Sigmoid colon (tissue), 7 donors: ENCODE measurements around the gene KDM5C. TPM values are rescaled to one million over a fixed set of nuclear protein-coding genes. Genes with fewer than 3 reads are reported as not detected.

ENCODE experiments used
- DNase-seq: peaks from one replicate; pipeline ENCODE4 v3.0.0-alpha.2; 2019
- H3K27ac ChIP-seq, 4 donors: fragments of 200-600 bp; sonication (generic); one replicate each; pipeline ENCODE4 v1.5.1; 2016 to 2019; ENCODE audit warnings: mild to moderate bottlenecking in 1 of 4
- H3K27me3 ChIP-seq, 3 donors: fragments of 200-600 bp; sonication (generic); one replicate each; pipeline ENCODE4 v1.5.1; 2019; ENCODE audit warnings: mild to moderate bottlenecking in 1 of 3
- H3K36me3 ChIP-seq, 4 donors: fragments of 200-600 bp; sonication (generic); one replicate each; pipeline ENCODE4 v1.5.1; 2016 to 2019
- H3K4me1 ChIP-seq, 4 donors: fragments of 200-600 bp; sonication (generic); one replicate each; pipeline ENCODE4 v1.5.1; 2017 to 2019
- H3K4me3 ChIP-seq, 4 donors: fragments of 200-600 bp; sonication (generic); one replicate each; pipeline ENCODE4 v1.5.1; 2017 to 2019; ENCODE audit warnings: mild to moderate bottlenecking in 2 of 4, moderate library complexity in 1 of 4
- H3K9me3 ChIP-seq, 4 donors: fragments of 200-600 bp in 3 of 4; sonication (generic) in 3 of 4; one replicate each; pipeline versions ENCODE4 v1.5.1 to v1.6.1; 2013 to 2019
- EP300 ChIP-seq, 4 donors: sonication (generic); formaldehyde crosslinking; IDR thresholded peaks; one replicate each; pipeline ENCODE4 v1.6.1; 2017; ENCODE audit warnings: antibody characterized with exemption in 4 of 4
- POLR2A ChIP-seq, 2 donors: fragments of 450-650 bp; IDR thresholded peaks; one replicate each; pipeline ENCODE4 v1.6.1; 2016; ENCODE audit warnings: antibody characterized with exemption in 2 of 2, mild to moderate bottlenecking in 2 of 2, moderate library complexity in 2 of 2
- POLR2AphosphoS5 ChIP-seq, 4 donors: sonication (generic); formaldehyde crosslinking; IDR thresholded peaks; one replicate each; pipeline ENCODE4 v1.6.1; 2017; ENCODE audit warnings: antibody characterized with exemption in 4 of 4
- WGBS, 2 donors: extraction: QIAGEN DNeasy Blood & Tissue Kit; methylation state at CpG; one replicate each; pipeline ENCODE4 v1.1.7; 2013; 5-methylcytosine and 5-hydroxymethylcytosine counted together
- intact Hi-C: fragments of 100-400 bp; cut with DNase I; formaldehyde crosslinking; loops from one replicate; pipeline ENCODE4 v1.15.1; 2023
- polyA plus RNA-seq, 3 donors: library from polyadenylated mRNA; stranded (reverse); fragments of 200-250 nt; gene quantifications; one replicate each; pipeline ENCODE4 v1.2.3, GENCODE V29; 2013
- total RNA-seq, 4 donors: library from RNA; depleted of rRNA; stranded (reverse); fragments of >200 nt; gene quantifications; one replicate each; pipeline ENCODE4 v1.1.0, GENCODE V29; 2016
- TF ChIP-seq, protein P1 (sequence below), 4 experiments: fragments of 450-650 bp in 3 of 4; fragments of 200-600 bp in 1 of 4; IDR thresholded peaks; one replicate each; pipeline ENCODE4 v1.5.1; 2016 to 2019; ENCODE audit warnings: antibody characterized with exemption in 4 of 4, mild to moderate bottlenecking in 3 of 4, moderate library complexity in 2 of 4
- donor health status: healthy with polysubstance abuse.
- donor health status: Bipolar disorder and iron deficiency.
- donor health status: healthy.

The KDM5C gene
- total and polyA plus RNA-seq, 7 donors, result 15.6 to 73.4 (median 42.1) TPM

GRCh38 chrX:53262189-53262917 lies 37.3 kb upstream of the KDM5C start:
- 88% methylated on average over 7 of the region's 7 CpGs for WGBS, 2 donors
- DNase-seq, result peak; percentile 47
- no peak overlapping the region for H3K27ac ChIP-seq

DNA sequence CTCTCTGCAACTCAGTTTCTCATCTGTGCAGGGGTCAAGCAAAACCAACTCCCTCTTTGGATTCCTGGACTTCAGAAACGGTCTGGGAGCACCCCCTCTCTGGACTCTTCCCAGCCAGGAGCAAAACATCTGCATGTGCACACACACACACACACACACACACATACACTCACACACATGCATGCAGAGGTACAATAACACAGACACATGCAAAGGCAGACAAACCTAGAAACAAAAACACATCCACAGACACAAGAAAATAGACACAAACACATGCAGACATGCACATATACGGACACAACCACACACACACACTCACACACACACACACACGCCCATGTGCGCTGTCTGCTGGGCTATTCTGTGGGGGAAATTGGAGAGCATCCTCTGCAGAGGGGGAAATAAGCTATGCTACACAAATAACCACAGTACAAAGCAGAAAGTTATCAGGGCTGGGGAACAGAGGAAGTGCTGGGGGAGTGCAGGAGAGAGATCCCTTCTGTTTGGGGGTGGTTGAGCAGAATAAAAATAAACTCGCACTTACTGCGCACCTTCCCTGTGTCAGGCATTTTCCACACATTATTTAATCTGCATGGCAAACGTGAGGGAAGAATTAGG lies 36.5 kb upstream of the KDM5C start:
- Histone ChIP-seq H3K36me3 (no peaks in the 10 kb centered on the region), H3K4me1 (no peaks in the 10 kb centered on the region), H3K4me3 (no peak overlapping the region), H3K27me3 (no peaks in the 10 kb centered on the region), H3K9me3 (no peaks in the 10 kb centered on the region), H3K27ac (no peak overlapping the region)
- WGBS, 2 donors, result 38 to 79% methylated on average over 7 of the region's 7 CpGs
- TF ChIP-seq POLR2AphosphoS5 (IDR thresholded peaks at IDR 0.05) (no peak), EP300 (IDR thresholded peaks at IDR 0.05) (no peak), POLR2A (IDR thresholded peaks at IDR 0.05) (no peak)
- TF ChIP-seq, protein P1, sequence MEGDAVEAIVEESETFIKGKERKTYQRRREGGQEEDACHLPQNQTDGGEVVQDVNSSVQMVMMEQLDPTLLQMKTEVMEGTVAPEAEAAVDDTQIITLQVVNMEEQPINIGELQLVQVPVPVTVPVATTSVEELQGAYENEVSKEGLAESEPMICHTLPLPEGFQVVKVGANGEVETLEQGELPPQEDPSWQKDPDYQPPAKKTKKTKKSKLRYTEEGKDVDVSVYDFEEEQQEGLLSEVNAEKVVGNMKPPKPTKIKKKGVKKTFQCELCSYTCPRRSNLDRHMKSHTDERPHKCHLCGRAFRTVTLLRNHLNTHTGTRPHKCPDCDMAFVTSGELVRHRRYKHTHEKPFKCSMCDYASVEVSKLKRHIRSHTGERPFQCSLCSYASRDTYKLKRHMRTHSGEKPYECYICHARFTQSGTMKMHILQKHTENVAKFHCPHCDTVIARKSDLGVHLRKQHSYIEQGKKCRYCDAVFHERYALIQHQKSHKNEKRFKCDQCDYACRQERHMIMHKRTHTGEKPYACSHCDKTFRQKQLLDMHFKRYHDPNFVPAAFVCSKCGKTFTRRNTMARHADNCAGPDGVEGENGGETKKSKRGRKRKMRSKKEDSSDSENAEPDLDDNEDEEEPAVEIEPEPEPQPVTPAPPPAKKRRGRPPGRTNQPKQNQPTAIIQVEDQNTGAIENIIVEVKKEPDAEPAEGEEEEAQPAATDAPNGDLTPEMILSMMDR (IDR thresholded peaks at IDR 0.05), result no peak
- DNase-seq, result no peak
- intact Hi-C loops, result no loop called here

More at GRCh38 chrX:53262189-53262917, 37.3 kb upstream of the KDM5C start:
- TF ChIP-seq, protein P1 (IDR thresholded peaks at IDR 0.05), result no peak
- TF ChIP-seq POLR2A (IDR thresholded peaks at IDR 0.05) (no peak), EP300 (IDR thresholded peaks at IDR 0.05) (no peak), POLR2AphosphoS5 (IDR thresholded peaks at IDR 0.05) (no peak)
- intact Hi-C loops, result no loop called here
- no peaks in the 10 kb centered on the region for H3K9me3 ChIP-seq
- no peaks in the 10 kb centered on the region for H3K36me3 ChIP-seq
- no peak overlapping the region for H3K4me3 ChIP-seq
- H3K27me3 ChIP-seq, result no peaks in the 10 kb centered on the region
- no peaks in the 10 kb centered on the region for H3K4me1 ChIP-seq

- no peaks in the 10 kb centered on the region for H3K36me3 ChIP-seq
- peak; percentile 34 for DNase-seq
- no peak overlapping the region for H3K27ac ChIP-seq
- no peak overlapping the region for H3K4me3 ChIP-seq
- H3K9me3 ChIP-seq, result no peaks in the 10 kb centered on the region
- H3K27me3 ChIP-seq, result no peaks in the 10 kb centered on the region
- no peaks in the 10 kb centered on the region for H3K4me1 ChIP-seq
- no peak for TF ChIP-seq POLR2A (IDR thresholded peaks at IDR 0.05)
- TF ChIP-seq EP300 (IDR thresholded peaks at IDR 0.05), result no peak
- TF ChIP-seq POLR2AphosphoS5 (IDR thresholded peaks at IDR 0.05), result no peak
- TF ChIP-seq, protein P1 (IDR thresholded peaks at IDR 0.05), result no peak
- intact Hi-C loops, result no loop called here
- WGBS, 2 donors, result 83 to 88% methylated on average over 7 of the region's 7 CpGs
Measured at GRCh38 chrX:53260836-53261235, 35.8 kb upstream of the KDM5C start.

GRCh38 chrX:53257670-53258423 lies 32.8 kb upstream of the KDM5C start:
- WGBS, 2 donors, result 92 to 95% methylated on average over 6 of the region's 6 CpGs
- H3K27ac ChIP-seq, result no peak overlapping the region

More at GRCh38 chrX:53257670-53258423, 32.8 kb upstream of the KDM5C start:
- H3K9me3 ChIP-seq, result no peaks in the 10 kb centered on the region
- H3K27me3 ChIP-seq, result no peaks in the 10 kb centered on the region
- peaks cover 0 to 10% (median 0%) of the 10 kb centered on the region in 4 donors for H3K36me3 ChIP-seq
- intact Hi-C loops, result no loop called here
- no peak for DNase-seq
- H3K4me3 ChIP-seq, result no peak overlapping the region
- H3K4me1 ChIP-seq, result no peaks in the 10 kb centered on the region
- TF ChIP-seq POLR2AphosphoS5 (IDR thresholded peaks at IDR 0.05) (no peak), POLR2A (IDR thresholded peaks at IDR 0.05) (no peak), EP300 (IDR thresholded peaks at IDR 0.05) (no peak)
- TF ChIP-seq, protein P1 (IDR thresholded peaks at IDR 0.05), result no peak
